Stomach (tissue), 4 donors: Measurements from ENCODE around the gene TGDS.

Source experiments
- EP300 ChIP-seq: sonication (generic); formaldehyde crosslinking; IDR thresholded peaks from one replicate; pipeline ENCODE4 v1.6.1; 2017; ENCODE audit warnings: antibody characterized with exemption
- POLR2A ChIP-seq, 4 donors: fragments of 450-650 bp; IDR thresholded peaks; one replicate each; pipeline ENCODE4 v1.6.1; 2016; ENCODE audit warnings: antibody characterized with exemption in 4 of 4, control low read depth in 2 of 4, mild to moderate bottlenecking in 1 of 4, moderate library complexity in 1 of 4
- POLR2AphosphoS5 ChIP-seq, 3 donors: sonication (generic); formaldehyde crosslinking; IDR thresholded peaks; one replicate each; pipeline ENCODE4 v1.6.1; 2016; ENCODE audit warnings: antibody characterized with exemption in 3 of 3
- TF ChIP-seq, protein P1 (sequence below), 7 experiments: fragments of 450-650 bp in 4 of 7; fragments of 200-600 bp in 3 of 7; sonication (generic) in 3 of 7; IDR thresholded peaks; one replicate each; pipeline ENCODE4 v1.5.1; 2016 to 2019; ENCODE audit warnings: antibody characterized with exemption in 7 of 7, control low read depth in 2 of 7, mild to moderate bottlenecking in 1 of 7

DNA sequence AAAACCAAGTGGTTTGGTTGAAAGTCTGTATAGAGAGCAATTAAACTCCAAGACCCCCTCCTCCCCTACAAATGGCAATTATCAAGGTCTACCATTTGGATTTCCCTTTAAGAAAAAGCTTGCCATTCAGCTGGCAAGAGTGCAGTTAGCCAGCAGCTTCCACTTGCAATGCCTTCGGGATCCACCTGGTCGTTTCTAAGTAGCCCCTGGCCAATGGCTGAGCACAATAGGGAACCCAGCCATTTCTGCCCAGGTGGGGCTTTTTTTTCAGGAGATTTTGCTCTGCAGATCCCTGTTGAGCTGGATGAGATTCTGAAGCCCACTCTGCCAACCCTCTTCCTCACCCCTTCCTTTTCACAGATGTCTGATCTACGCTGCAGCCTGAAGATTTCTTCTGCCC is 26.3 kb downstream of the TGDS start:
- TF ChIP-seq POLR2A (IDR thresholded peaks at IDR 0.05): no peak
- TF ChIP-seq, protein P1, sequence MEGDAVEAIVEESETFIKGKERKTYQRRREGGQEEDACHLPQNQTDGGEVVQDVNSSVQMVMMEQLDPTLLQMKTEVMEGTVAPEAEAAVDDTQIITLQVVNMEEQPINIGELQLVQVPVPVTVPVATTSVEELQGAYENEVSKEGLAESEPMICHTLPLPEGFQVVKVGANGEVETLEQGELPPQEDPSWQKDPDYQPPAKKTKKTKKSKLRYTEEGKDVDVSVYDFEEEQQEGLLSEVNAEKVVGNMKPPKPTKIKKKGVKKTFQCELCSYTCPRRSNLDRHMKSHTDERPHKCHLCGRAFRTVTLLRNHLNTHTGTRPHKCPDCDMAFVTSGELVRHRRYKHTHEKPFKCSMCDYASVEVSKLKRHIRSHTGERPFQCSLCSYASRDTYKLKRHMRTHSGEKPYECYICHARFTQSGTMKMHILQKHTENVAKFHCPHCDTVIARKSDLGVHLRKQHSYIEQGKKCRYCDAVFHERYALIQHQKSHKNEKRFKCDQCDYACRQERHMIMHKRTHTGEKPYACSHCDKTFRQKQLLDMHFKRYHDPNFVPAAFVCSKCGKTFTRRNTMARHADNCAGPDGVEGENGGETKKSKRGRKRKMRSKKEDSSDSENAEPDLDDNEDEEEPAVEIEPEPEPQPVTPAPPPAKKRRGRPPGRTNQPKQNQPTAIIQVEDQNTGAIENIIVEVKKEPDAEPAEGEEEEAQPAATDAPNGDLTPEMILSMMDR (IDR thresholded peaks at IDR 0.05): no peak
- no peak for TF ChIP-seq POLR2AphosphoS5 (IDR thresholded peaks at IDR 0.05)
- TF ChIP-seq EP300: no peak
